HG03108 (cell line): ENCODE measurements around the gene PDGFC.

ENCODE experiments used
- ATAC-seq: cut with Tn5 transposase; IDR thresholded peaks from one replicate; pipeline ENCODE4 v1.9.1; 2021; ENCODE audit warnings: moderate library complexity; ENCODE audit not compliant: unreplicated experiment

PDGFC gene

DNA sequence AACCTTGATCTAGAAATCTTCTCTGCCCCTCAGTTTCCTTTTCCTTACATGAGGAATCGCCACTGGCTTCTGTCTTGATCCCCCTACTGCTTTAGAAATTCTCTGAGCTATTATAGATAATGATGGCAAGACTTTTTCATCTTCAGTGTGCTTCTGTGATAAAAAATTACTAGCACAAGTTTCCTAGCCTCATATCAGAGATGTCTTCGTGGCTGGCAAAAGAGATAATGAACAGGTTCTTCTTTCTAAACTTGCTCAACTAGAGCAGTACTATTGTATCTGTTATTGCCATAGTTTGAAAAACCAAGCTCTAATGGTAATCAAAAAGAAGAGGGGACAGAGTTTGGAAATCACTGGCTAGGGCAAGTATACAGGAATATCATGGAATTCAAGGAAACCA is 4.1 kb upstream of the PDGFC start:
- no peak for ATAC-seq

DNA sequence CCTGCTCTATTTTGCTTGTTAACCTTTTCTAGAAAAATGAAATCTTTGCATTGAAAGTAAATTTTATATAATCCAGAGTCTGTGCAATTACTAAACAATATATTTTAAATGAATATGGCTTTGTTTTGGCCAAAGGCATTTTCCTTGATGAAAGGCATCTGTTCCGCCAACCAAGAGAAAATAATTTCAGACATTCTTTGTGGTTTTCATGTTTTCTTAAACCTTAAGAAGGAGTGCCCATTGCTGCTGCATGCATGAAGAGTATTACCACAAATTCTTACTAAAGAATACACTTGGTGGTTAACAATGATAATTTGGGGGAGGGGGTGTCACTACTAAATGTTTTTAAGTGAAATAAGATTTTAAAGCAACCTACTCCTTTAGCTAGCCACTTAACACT is 2.7 kb upstream of the PDGFC start:
- ATAC-seq: no peak

GRCh38 chr4:156972379-156973015 is 898 bp upstream of the PDGFC start:
- no peak for ATAC-seq

- no peak for ATAC-seq
These were observed 379 bp downstream of the PDGFC start for GRCh38 chr4:156971165-156971675.

DNA sequence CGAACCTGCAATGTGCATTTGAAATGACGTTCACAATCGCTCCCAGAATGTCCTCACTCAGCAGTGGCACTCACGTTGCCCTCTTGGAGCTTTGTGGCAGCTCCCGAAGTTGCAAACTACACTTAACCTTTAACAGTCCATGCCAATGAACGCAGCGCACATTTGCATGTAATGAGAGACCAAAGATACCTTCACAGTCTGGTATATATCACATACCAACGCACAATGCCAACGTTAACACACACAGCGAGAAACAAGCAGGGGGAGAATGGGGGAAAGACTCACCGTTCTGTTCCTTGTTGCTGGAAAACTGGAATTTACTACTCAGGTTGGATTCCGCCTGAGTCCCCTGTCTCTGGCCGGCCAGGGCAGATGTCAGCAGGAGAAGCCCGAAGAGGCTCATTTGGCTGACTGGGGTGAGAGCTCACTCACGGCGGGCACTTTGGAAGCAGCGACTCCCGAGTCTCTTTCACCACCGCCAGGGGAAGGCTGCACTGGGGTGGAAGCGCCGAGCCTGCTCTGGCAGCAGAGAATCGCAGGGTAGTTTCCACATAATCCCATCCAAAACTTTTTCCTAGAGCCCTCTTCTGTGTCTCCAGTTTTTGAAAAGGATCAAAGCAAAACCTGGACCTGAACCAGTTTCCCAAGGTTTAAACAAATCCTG is 966 bp downstream of the PDGFC start:
- ATAC-seq: no peak

GRCh38 chr4:156969911-156970310 is 1.7 kb downstream of the PDGFC start:
- no peak for ATAC-seq

GRCh38 chr4:156969101-156969500 is 2.5 kb downstream of the PDGFC start:
- no peak for ATAC-seq

GRCh38 chr4:156968479-156968984 is 3.1 kb downstream of the PDGFC start:
- peak; percentile 61 for ATAC-seq

- ATAC-seq: no peak
These were observed 4.8 kb downstream of the PDGFC start for GRCh38 chr4:156966836-156967235.

GRCh38 chr4:156963419-156963818 is 8.2 kb downstream of the PDGFC start:
- ATAC-seq: no peak

DNA sequence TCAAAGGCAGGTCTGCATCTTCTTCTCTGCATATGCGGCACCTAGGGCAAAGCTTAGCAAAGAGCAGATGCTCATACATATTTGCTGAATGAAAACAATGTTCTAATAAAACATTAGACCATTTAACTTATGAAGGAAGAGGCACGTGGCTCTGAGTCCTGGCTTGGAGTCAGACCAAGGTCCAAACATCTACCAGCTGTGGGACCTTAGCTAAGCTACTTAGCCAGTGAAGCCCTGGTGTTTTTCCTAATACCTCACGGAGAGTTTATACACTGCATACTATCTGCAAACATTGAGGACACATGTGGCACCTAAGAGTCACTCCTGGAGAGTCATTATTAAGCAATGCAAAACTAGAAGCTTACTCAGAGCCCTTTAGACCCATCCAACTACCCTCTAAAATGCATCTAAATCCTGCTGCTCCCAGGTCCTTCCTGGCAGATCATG is 9.0 kb downstream of the PDGFC start:
- ATAC-seq: no peak

GRCh38 chr4:156962058-156962358 is 9.6 kb downstream of the PDGFC start:
- no peak for ATAC-seq

DNA sequence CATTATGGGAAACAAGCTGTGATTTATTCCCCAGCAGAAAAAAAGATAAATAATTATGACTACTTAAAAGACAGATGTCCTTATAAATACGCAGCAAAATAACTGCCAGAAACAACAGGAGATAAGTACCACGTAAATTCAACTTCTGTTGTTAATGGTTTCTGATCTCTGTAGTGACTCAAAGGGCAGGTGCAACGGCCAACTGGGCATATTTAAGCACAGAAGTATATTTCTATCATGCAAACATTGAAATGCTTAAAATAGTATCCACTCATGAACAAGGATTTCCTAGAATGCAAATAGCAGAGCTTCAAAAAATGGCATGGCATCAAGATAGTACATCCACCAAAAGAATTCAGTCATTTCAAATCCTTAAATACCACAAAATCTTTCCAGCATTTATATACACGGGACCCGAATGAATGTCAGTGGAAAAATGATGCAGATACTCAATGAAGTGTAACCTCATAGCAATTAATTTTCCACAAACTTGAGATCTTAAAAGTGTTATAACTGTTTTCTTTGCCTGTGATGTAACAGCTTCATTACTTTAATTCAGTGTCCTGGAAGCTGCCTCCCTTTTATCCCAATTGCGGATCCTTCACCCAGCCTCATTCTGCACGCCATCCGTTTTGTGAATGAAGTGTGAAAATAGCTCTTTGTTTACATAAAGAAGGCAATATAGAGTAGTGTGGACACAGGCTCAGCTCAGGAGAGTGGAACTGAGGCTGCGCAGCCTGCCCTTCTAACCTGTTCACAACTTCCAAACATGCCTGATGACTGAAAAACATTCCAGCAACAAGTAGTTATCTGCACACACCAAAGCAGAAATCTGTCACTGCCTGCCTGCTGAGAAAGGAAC is 10.2 kb downstream of the PDGFC start:
- ATAC-seq: no peak

GRCh38 chr4:156959298-156959702 is 12.3 kb downstream of the PDGFC start:
- ATAC-seq: no peak

GRCh38 chr4:156958276-156959074 is 13.1 kb downstream of the PDGFC start:
- no peak for ATAC-seq

DNA sequence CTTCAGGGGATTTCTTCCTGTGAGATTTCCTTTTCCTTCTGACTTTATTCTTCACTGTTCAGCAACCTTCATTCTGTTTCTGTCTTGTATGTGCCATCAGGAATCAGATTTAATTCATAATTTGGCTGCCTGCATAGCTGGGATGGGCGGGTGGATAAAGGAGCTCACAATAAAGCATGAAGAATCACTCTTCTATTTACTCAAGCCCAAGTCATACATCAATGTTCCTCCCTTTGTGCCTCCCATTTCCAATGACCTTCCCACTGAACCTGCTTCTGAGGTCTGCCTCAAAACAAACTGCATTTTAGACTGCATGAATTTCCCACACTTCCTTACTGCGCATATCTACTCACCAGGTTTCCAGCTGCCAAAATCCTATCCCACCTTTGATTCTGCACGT is 14.0 kb downstream of the PDGFC start:
- ATAC-seq: no peak

DNA sequence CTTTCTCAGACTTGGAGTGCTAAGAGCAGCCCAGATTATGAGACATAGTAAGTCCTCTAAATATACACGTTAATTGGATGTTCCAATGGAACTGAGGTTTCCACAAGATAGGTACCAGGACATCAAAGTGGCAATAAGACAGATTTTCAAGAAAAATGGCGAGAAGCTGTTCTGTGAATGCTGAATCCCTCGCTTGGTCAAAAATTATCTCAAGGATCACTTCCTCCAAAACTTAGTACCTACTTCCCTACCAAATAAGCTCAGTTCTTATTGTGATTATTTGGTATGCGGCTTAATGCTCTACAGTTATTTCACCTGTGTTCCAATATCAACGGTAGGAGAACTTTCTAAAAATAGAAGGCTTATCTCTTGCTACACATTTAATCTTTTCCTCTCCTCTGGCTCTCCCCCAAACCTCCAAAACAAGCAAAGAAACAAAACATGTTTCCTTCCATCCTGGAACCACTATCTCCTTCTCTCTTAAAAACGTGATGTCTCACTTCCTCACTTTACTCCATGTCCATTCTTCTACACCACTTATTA is 14.7 kb downstream of the PDGFC start:
- ATAC-seq: no peak

DNA sequence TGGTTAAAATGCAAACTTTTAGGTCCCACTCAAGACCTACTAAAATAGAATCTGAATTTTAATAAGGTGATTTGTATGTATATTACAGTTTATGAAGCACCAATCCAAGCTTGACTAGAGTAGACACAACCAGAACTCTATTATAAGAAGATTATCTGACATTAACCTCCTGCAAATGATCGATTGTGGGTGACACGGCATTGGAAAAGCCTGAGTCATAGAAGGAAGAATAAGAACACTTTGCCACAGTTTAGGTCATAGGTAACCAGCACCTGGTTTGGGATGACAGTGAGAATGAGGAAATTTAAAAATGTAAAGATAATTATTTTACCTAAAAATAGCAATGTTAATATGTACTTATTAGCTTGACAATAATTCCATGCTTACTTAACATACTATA is 15.2 kb downstream of the PDGFC start:
- ATAC-seq: no peak

DNA sequence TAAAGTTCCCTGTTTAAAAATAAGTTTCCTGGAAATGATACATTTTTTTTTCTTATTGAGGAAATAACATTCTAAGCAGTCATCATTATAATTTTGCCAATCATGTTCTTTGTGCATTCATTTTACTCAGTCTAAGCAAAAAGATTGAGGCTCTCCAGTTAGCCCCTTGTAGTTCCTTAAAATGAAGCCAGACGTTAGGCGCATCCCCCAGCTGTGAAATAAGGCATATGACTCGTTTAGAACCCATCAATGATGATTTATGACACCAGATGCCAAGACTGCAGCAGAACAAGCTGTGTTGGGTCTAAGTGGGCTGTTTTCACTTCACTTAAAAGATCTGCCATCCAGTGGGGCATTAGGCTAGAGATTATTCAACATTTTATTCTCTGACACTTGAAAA is 17.0 kb downstream of the PDGFC start:
- no peak for ATAC-seq

- no peak for ATAC-seq
These were observed 17.6 kb downstream of the PDGFC start for GRCh38 chr4:156953951-156954350.

GRCh38 chr4:156953001-156953400 is 18.6 kb downstream of the PDGFC start:
- no peak for ATAC-seq
